Neutrophil (primary cell): ENCODE measurements around the gene FAF1.

Experiments used
- H3K27ac ChIP-seq: fragments of 200-600 bp; sonication (generic); 2 replicates; pipeline ENCODE4 v1.5.1; 2016; ENCODE audit warnings: mild to moderate bottlenecking, moderate library complexity
- H3K27me3 ChIP-seq: fragments of 200-600 bp; sonication (generic); 2 replicates; pipeline ENCODE4 v1.6.0; 2016; ENCODE audit warnings: mild to moderate bottlenecking
- H3K36me3 ChIP-seq: fragments of 200-600 bp; sonication (generic); 2 replicates; pipeline ENCODE4 v1.5.1; 2017
- H3K4me1 ChIP-seq, 2 experiments: fragments of 200-600 bp in 1 of 2; sonication (generic) in 1 of 2; 1 replicate in 1 of 2; 2 replicates in 1 of 2; pipeline versions ENCODE4 v1.5.1 to v1.6.1; 2013 to 2016; ENCODE audit warnings: low read depth in 1 of 2, low read length in 1 of 2, mild to moderate bottlenecking in 1 of 2, moderate library complexity in 1 of 2; ENCODE audit not compliant: control insufficient read depth in 1 of 2, insufficient read depth in 1 of 2
- H3K4me3 ChIP-seq, 2 experiments: fragments of 200-600 bp in 1 of 2; sonication (generic) in 1 of 2; 1 replicate in 1 of 2; 2 replicates in 1 of 2; pipeline ENCODE4 v1.5.1; 2013 to 2016; ENCODE audit warnings: low read depth in 1 of 2, low read length in 1 of 2, mild to moderate bottlenecking in 1 of 2, moderate library complexity in 1 of 2
- H3K9me3 ChIP-seq: fragments of 200-600 bp; sonication (generic); 2 replicates; pipeline ENCODE4 v1.5.1; 2016
- CTCF ChIP-seq: fragments of 200-600 bp; sonication (generic); IDR thresholded peaks from 2 replicates; pipeline ENCODE4 v1.5.1; 2016; ENCODE audit warnings: antibody characterized with exemption

The FAF1 gene

GRCh38 chr1:50973255-50973654 lies 13.2 kb upstream of the FAF1 start:
- H3K4me1 ChIP-seq: peaks cover 30 to 40% of the 10 kb centered on the region in 2 experiments
- TF ChIP-seq CTCF: no peak
- H3K36me3 ChIP-seq: no peaks in the 10 kb centered on the region
- no peak overlapping the region for H3K27ac ChIP-seq
- H3K27me3 ChIP-seq: peaks cover 24% of the 10 kb centered on the region
- H3K4me3 ChIP-seq: no peak overlapping the region
- no peaks in the 10 kb centered on the region for H3K9me3 ChIP-seq

- Histone ChIP-seq H3K27ac (no peak overlapping the region), H3K9me3 (no peaks in the 10 kb centered on the region), H3K27me3 (peaks cover 19% of the 10 kb centered on the region), H3K4me3 (no peak overlapping the region), H3K36me3 (no peaks in the 10 kb centered on the region), H3K4me1 (peaks cover 30 to 42% of the 10 kb centered on the region in 2 experiments)
- no peak for TF ChIP-seq CTCF
Observed at GRCh38 chr1:50972766-50973165, 12.7 kb upstream of the FAF1 start.

- no peaks in the 10 kb centered on the region for H3K9me3 ChIP-seq
- no peak overlapping the region for H3K27ac ChIP-seq
- no peak overlapping the region for H3K4me3 ChIP-seq
Observed at GRCh38 chr1:50971748-50972305, 11.8 kb upstream of the FAF1 start.

GRCh38 chr1:50970931-50971582 lies 11.0 kb upstream of the FAF1 start:
- H3K4me1 ChIP-seq: peaks cover 26 to 32% of the 10 kb centered on the region in 2 experiments
- no peaks in the 10 kb centered on the region for H3K9me3 ChIP-seq
- H3K27me3 ChIP-seq: peaks cover 2% of the 10 kb centered on the region
- TF ChIP-seq CTCF: no peak
- peak overlapping the region; percentile 86 for H3K27ac ChIP-seq
- H3K36me3 ChIP-seq: no peaks in the 10 kb centered on the region
- H3K4me3 ChIP-seq: peak overlapping the region in 1 of 2 experiments; percentile 85

More at GRCh38 chr1:50971748-50972305, 11.8 kb upstream of the FAF1 start:
- Histone ChIP-seq H3K4me1 (peaks cover 32 to 39% of the 10 kb centered on the region in 2 experiments), H3K27me3 (peaks cover 10% of the 10 kb centered on the region), H3K36me3 (no peaks in the 10 kb centered on the region)
- TF ChIP-seq CTCF: no peak

GRCh38 chr1:50970509-50970887 lies 10.4 kb upstream of the FAF1 start:
- Histone ChIP-seq H3K4me3 (peak overlapping the region; percentile 85 to 95), H3K27me3 (no peaks in the 10 kb centered on the region), H3K36me3 (no peaks in the 10 kb centered on the region), H3K9me3 (no peaks in the 10 kb centered on the region), H3K27ac (peak overlapping the region; percentile 86), H3K4me1 (peaks cover 26 to 32% of the 10 kb centered on the region in 2 experiments)
- no peak for TF ChIP-seq CTCF
